Measurements from ENCODE around the gene PLCB1. TPM values are rescaled to one million over a fixed set of nuclear protein-coding genes. Genes with fewer than 3 reads are reported as not detected.
"Not testable (repeated sequence)": the region's sequence is repeated elsewhere in the genome, so short reads cannot be mapped to it uniquely, and the experiment has no call there.

Gene PLCB1
- polyA plus RNA-seq, 1 donor (not counting 4 experiments of a cell fraction or from before 2014, with no cell fraction given), result 0.37 TPM

GRCh38 chr20:8155812-8156211 lies 23.7 kb downstream of the PLCB1 start:
- H3K79me2 ChIP-seq (ENCODE audit: control insufficient read depth, insufficient read depth, low read length), result no peaks in the 10 kb centered on the region
- H3K4me3 ChIP-seq (ENCODE audit: control insufficient read depth in 2 of 3, extremely low read depth in 1 of 3, insufficient read depth in 2 of 3, low read depth in 1 of 3, low read length in 3 of 3), result no peak overlapping the region
- dilution Hi-C loops (cut with MboI; ENCODE audit: extremely low pct_ligation_motif_present, low sequenced_read_pairs), result no loop called here
- H2AFZ ChIP-seq (ENCODE audit: control insufficient read depth, low read length), result no peak overlapping the region
- no peak overlapping the region for H3K9ac ChIP-seq (ENCODE audit: control insufficient read depth, extremely low read depth, insufficient read depth, low read length)
- TF ChIP-seq EZH2 (IDR thresholded peaks at IDR 0.05; ENCODE audit: low read length) (no peak), CTCF (optimal IDR thresholded peaks at IDR 0.05 in 1 of 3, IDR thresholded peaks at IDR 0.05 in 1 of 3, conservative IDR thresholded peaks at IDR 0.05 in 1 of 3; ENCODE audit: extremely low read depth in 1 of 3, insufficient read depth in 2 of 3, low read length in 3 of 3) (no peak)
- H4K20me1 ChIP-seq (ENCODE audit: control insufficient read depth, extremely low read depth, insufficient read depth, low read length), result no peaks in the 10 kb centered on the region
- no peak overlapping the region for H3K27ac ChIP-seq (ENCODE audit: control insufficient read depth, insufficient read depth, low read length)
- no peak overlapping the region for H3K4me2 ChIP-seq (ENCODE audit: control insufficient read depth, extremely low read depth, insufficient read depth, low read depth, low read length)
- H3K27me3 ChIP-seq (ENCODE audit: control insufficient read depth, extremely low read depth, insufficient read depth, low read length), result no peaks in the 10 kb centered on the region
- FAIRE-seq (no peak), DNase-seq (ENCODE audit: low read depth, low spot score) (no peak)
- H3K36me3 ChIP-seq (ENCODE audit: control insufficient read depth in 2 of 2, extremely low read depth in 1 of 2, insufficient read depth in 2 of 2, low read length in 2 of 2), result no peaks in the 10 kb centered on the region
- no peaks in the 10 kb centered on the region for H3K9me3 ChIP-seq (ENCODE audit: control insufficient read depth, low read depth, low read length)
- no peaks in the 10 kb centered on the region for H3K9me1 ChIP-seq (ENCODE audit: control insufficient read depth, extremely low read depth, insufficient read depth, low read length)
- H3K4me1 ChIP-seq (ENCODE audit: control insufficient read depth, extremely low read depth, insufficient read depth, low read length), result no peaks in the 10 kb centered on the region

GRCh38 chr20:8156235-8157079 lies 24.4 kb downstream of the PLCB1 start:
- Histone ChIP-seq H3K79me2 (ENCODE audit: control insufficient read depth, insufficient read depth, low read length) (no peaks in the 10 kb centered on the region), H3K9ac (ENCODE audit: control insufficient read depth, extremely low read depth, insufficient read depth, low read length) (no peak overlapping the region), H3K4me1 (ENCODE audit: control insufficient read depth, extremely low read depth, insufficient read depth, low read length) (no peaks in the 10 kb centered on the region), H4K20me1 (ENCODE audit: control insufficient read depth, extremely low read depth, insufficient read depth, low read length) (no peaks in the 10 kb centered on the region), H3K4me3 (ENCODE audit: control insufficient read depth in 2 of 3, extremely low read depth in 1 of 3, insufficient read depth in 2 of 3, low read depth in 1 of 3, low read length in 3 of 3) (no peak overlapping the region), H3K27me3 (ENCODE audit: control insufficient read depth, extremely low read depth, insufficient read depth, low read length) (no peaks in the 10 kb centered on the region), H3K4me2 (ENCODE audit: control insufficient read depth, extremely low read depth, insufficient read depth, low read depth, low read length) (no peak overlapping the region), H2AFZ (ENCODE audit: control insufficient read depth, low read length) (no peak overlapping the region), H3K9me3 (ENCODE audit: control insufficient read depth, low read depth, low read length) (no peaks in the 10 kb centered on the region), H3K9me1 (ENCODE audit: control insufficient read depth, extremely low read depth, insufficient read depth, low read length) (no peaks in the 10 kb centered on the region), H3K36me3 (ENCODE audit: control insufficient read depth in 2 of 2, extremely low read depth in 1 of 2, insufficient read depth in 2 of 2, low read length in 2 of 2) (no peaks in the 10 kb centered on the region), H3K27ac (ENCODE audit: control insufficient read depth, insufficient read depth, low read length) (no peak overlapping the region)
- FAIRE-seq (no peak), DNase-seq (ENCODE audit: low read depth, low spot score) (no peak)
- dilution Hi-C loops (cut with MboI; ENCODE audit: extremely low pct_ligation_motif_present, low sequenced_read_pairs), result no loop called here
- TF ChIP-seq EZH2 (IDR thresholded peaks at IDR 0.05; ENCODE audit: low read length) (no peak), CTCF (optimal IDR thresholded peaks at IDR 0.05 in 1 of 3, IDR thresholded peaks at IDR 0.05 in 1 of 3, conservative IDR thresholded peaks at IDR 0.05 in 1 of 3; ENCODE audit: extremely low read depth in 1 of 3, insufficient read depth in 2 of 3, low read length in 3 of 3) (no peak)

- H3K4me3 ChIP-seq (ENCODE audit: control insufficient read depth in 2 of 3, extremely low read depth in 1 of 3, insufficient read depth in 2 of 3, low read depth in 1 of 3, low read length in 3 of 3); H3K4me2 ChIP-seq (ENCODE audit: control insufficient read depth, extremely low read depth, insufficient read depth, low read depth, low read length); dilution Hi-C loops (cut with MboI; ENCODE audit: extremely low pct_ligation_motif_present, low sequenced_read_pairs); H3K9me1 ChIP-seq (ENCODE audit: control insufficient read depth, extremely low read depth, insufficient read depth, low read length); H4K20me1 ChIP-seq (ENCODE audit: control insufficient read depth, extremely low read depth, insufficient read depth, low read length); FAIRE-seq; H2AFZ ChIP-seq (ENCODE audit: control insufficient read depth, low read length); H3K27ac ChIP-seq (ENCODE audit: control insufficient read depth, insufficient read depth, low read length); H3K36me3 ChIP-seq (ENCODE audit: control insufficient read depth in 2 of 2, extremely low read depth in 1 of 2, insufficient read depth in 2 of 2, low read length in 2 of 2); H3K79me2 ChIP-seq (ENCODE audit: control insufficient read depth, insufficient read depth, low read length); H3K27me3 ChIP-seq (ENCODE audit: control insufficient read depth, extremely low read depth, insufficient read depth, low read length); H3K9me3 ChIP-seq (ENCODE audit: control insufficient read depth, low read depth, low read length); H3K4me1 ChIP-seq (ENCODE audit: control insufficient read depth, extremely low read depth, insufficient read depth, low read length); H3K9ac ChIP-seq (ENCODE audit: control insufficient read depth, extremely low read depth, insufficient read depth, low read length); DNase-seq (ENCODE audit: low read depth, low spot score): not testable (repeated sequence)
Observed at GRCh38 chr20:8159217-8159616, 27.2 kb downstream of the PLCB1 start.

Measured in keratinocyte (primary cell).